ENCODE measurements around the gene CERK.

The CERK gene

DNA sequence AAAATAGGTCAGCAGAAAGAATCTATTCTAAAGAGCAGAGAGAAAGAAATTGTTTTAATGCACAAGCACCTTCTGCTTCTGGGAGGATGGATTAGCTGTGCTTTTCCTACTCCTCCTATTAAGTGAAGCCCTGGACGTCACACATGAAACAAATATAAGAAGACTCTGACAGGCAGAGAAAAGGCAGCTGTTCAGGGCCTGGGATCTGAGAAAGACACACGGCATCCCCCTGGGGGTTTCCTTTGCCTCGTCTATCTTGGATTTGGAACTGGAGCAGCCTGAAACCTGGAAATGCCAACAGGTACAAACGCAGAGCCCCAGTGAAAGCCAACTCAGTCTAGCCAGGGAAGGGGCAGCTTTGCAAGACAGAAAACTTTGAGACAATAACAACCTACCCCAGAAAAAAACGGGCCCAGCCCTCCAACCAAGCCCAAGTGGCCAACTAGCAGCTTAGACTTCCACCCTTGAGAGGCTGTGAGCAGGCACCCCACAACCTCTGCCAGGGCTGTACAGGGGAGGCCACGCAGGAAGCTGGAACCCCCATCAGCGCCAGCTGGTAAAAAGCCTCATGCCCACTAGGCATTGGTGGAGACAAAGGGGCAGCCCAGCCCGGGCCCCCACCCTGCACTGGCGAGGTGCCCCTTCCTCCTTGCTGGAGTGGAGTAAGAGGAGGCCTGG lies 7.3 kb downstream of the CERK start:
- DNase-seq, result no peak

DNA sequence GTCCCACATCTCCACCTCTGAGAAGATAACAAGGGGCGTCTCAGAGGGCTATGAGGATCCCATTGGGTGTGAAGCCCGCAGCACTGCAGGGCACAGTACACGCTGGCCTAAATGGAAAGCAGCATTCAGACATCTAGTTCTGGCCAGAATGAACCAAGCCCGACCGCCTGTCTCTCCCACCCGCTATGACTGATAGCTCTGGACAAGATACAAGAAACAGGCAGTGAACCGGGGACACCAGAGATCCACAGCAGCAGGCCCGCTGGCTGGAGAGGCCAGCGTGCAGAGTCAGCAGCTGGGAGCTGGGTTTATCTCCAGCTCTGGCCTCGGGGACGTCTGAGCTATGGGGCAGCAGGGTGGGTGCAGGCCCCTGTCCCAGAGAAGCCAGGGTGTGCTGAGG lies 9.6 kb downstream of the CERK start:
- no peak for DNase-seq

DNA sequence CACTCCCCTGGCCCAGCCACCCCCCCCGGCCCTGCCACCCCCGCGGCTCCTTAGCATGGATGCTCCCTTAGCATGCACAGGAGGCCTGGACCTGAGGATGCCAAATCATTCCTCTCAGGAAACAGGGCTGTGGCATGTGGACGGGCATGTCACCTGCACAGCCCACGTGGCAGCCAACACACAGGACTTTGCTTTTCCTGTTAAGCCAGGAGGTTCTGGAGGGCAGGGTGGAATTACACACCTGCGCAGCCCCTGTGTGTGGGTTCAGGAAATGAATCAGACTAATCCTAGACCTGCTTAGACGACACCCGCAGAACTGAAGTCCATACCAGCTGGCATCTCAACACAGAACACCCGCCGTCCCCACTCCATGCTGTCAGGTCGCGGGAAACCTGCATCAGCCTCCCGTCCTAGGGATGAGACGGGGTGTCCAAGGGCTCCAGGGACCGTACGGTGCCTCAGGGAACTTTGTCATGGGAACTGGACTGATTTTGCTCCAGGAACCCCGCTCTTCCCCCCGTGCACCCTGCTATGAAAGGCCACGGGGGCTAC lies 10.2 kb downstream of the CERK start:
- no peak for DNase-seq

DNA sequence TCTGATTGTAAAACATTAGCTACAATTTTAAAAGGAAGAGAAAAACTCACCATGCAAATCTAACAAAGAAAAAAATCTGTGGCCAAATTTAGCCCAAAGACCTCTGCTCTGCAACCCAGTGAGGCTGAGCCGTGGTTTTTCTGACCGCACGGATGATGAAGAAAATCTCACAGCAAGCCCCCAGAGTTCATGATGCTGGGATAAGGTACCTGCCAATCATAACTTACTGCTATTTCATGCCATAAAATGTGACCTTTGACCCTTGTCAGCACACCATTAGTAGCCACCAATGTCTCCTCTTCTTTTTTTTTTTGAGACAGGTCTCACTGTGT lies 11.1 kb downstream of the CERK start:
- no peak for DNase-seq

DNA sequence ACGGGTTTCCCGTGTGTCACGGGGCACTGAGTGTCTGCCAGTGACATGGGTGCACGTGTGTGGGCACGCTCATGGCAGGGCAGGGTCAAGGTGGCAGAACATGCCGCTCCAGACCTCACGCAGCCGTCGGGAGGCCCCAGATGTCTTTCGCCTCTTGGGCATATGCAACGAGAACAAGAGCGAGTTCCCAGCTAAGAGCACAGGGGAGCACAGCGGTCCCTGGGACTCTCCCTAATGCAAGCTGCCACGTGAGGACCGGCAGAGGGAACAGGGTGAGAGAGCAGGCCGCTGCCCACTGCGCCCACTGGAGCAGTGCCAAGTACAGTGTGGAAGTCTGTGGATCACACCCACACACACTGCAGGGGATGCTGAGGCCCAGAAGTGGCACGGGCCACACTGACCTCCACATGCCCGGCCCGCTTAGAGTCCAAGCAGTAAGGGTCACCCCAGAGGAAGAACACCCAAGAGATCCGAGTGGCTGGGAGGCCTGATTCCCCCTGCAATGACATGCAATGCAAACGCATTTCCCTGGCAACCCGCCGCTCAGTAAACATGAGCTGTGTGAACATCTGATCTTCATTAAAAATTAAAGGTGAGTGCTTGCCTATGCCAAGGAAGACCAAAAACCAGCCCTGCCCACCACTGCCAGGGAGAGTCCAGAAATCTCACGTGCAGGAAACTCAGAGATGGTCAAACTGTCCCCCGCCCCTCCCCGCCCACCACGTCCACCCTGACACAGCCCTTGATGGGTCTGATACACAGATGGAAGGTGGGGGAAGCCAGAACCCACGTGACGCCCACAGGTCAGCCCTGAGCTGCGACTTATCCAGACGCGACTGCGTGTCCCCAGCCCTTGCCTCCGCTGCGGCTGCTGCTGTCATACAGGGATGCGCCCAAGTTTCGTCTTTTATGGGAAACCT lies 11.7 kb downstream of the CERK start:
- DNase-seq, result no peak

DNA sequence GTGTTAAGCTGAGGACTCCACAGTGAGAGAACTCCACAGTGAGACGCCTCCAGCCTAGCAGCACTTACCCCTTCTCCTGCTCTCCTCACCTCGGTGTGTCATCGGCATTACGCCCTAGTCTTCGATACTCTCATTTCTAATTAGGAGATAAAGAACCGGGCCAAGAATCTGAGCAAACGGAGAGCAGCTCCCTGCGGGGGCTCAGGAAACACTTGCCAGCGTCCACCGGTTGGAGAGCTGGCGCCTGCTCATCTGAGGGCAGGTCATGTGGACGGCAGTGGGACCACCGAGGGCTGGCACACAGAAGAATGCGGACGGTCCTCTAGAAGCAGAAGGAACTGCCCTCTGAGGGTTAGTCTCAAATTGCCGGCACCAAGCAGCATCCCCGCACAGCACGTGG lies 13.0 kb downstream of the CERK start:
- DNase-seq, result no peak

DNA sequence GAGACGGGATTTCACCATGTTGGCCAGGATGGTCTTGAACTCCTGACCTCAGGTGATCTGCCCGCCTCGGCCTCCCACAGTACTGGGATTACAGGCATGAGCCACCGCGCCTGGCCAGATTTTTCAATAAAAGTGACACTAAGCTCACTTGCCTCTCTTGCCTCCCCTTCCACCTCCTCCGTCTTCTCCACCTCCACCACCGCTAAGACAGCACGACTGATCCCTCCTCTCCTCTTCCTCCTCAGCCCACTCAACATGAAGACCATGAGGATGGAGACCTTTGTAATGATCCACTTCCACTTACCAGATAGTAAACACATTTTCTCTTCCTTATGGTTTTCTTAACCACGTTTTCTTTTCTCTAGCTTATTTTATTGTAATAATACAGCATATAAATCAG lies 14.2 kb downstream of the CERK start:
- DNase-seq, result no peak

DNA sequence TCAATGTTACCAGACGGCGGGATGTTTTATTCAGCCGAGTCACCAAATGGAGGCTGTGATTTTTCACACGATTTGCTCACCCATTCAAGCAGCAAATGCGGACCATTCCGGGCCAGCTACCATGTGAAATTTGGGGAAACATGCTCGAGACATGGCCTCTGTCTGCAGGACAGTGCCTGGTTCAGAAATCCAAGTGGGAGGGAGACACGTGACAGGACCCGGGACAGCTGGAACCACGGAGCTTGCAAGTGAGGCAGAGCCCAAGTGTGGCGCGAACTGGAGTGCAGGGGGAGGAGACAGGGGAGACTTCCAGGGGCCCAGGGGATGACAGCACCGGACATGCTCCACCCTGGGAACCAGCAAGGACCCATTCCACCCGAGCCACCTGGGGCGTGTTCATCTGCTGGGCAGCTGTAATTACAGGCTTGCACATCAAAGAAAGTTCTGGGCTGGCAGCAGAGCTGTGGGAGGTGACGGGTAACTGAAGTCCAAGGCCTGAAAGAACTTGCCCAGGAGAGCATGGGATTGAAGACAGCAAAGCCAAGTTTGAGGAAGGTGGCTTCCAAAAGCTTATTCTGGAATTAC lies 16.5 kb downstream of the CERK start:
- no peak for DNase-seq

DNA sequence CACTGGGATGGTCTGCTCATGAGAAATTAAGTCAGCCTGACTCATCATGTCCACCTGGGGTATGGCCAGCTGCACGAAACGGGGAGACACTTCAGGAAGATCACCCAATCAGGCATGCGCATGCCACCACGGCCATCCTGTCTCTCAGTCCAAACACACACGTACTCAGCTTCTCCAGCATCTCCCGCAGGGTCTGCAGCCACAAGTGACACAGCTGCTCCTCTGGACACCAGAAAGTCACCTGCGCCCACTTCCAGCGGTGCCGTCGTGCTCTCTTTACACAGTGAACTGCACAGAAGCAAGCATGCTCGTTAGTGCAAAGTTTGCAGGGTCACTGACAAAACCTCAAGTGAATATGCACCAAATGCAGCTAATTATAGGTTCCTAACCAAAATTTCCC lies 18.1 kb downstream of the CERK start:
- DNase-seq, result no peak

DNA sequence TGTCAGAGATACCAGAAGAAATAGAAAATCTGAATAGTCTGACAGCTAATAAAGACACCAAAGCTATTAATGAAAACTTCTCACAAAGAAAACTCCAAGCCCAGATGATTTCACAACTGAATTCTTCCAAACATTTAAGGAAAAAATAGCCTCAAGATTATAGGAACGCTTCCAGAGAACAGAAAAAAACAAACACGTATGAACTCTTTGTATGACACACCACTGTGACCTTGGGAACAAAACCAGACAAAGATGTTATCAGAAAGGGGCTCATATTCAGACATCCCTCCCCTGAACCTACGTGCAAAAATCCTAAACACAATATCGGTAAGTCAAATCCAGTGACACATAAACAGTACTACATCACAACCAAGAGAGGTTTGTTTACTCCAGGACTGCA lies 23.5 kb downstream of the CERK start:
- no peak for DNase-seq

DNA sequence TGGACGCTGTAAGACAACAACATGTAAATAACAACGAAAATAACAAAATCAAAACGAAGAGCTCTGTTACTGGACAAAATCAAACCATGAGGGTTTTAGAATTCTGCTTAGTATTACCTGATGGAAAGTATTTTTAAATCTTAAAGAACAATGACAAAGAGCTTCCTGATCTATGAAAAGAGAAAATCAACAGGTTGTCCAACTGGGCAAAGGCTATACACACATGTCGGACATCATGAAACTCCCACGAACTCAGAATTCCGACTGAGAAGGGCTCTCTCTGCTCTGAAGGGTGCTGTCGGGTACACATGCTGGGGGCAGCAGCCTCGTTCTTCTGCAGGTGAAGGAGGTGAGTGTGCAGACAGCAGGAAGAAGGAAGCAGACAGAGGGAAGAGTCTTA lies 25.8 kb downstream of the CERK start:
- no peak for DNase-seq

DNA sequence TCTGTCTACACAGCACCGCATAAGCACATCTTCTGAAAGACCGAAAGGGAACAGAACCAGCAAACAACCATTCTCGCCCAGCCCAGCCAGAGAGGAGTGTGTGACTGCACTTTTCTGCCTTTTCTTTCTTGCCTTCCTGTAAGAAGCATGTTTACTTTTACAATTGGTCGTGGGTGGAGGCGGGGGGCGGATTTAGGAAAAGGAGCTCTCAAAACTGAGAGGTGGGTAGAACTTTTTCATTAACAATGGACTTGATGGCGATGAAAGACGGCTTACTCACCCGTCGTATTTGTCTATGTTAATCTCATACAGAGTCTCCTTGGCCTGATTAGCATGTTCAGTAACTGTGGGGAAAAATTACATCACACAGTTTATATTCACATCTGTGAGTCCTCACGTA lies 27.2 kb downstream of the CERK start:
- DNase-seq, result no peak

DNA sequence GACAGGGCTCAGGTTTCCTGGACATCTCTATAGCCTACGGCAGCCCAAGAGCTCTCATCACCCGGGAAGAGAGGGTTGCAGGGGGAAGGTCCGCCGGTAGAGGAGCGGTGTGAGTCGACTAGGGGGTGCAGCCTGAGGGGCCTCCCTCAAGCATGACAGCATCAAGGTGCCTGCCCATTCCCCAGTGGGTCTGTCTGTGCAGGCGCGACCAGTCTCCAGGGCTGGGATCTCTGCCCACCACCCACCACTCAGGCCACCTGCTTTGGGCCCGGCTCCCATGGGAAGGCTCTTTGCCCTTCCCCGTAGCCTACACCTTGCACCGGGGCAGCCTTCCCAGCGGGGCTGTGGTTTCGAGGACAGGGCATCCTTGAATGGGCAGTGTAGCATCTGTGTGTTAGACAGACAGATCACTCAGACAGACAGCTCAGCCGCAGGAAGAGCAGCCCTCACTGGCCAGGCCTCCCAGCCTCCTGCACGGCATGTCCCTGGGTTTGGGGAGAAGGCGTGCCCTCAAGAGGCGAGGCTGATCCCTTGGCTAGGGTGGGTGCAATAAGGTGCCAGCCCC lies 29.2 kb downstream of the CERK start:
- no peak for DNase-seq

DNA sequence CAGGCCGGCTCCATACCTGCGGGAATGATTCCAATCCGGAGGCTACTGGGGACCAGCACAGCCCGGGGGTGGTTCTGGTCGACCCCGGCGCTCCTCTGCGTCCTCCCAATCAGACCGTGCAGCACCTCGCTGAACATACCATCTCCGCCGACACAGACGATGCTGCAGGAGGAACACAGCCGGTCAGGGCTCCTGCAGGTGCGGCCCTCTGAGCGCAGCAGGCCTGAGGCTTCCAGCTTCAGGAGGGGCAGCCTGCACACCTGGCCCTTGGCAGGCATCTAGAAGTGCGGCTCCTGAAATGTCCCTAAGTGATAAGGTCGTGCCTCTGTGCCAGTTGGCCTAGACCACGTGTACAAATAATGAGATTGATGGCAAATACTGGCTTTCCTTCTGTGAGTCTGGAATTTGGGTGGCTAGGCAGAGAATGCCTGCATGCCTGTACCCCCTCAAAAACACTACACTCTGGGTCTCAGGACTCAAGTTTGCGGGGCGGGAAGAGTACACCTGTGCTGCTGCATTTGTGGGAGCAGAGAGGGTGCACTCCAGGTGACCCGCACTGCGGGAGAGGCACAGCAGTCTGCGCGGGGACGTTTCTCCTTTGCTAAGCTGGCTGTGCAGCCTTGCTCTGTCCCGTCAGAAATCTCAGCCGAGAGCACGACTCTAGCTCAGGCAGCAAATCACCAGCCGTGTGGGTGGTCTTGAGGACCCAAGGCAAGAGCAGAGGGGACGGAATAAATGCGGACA lies 30.1 kb downstream of the CERK start:
- DNase-seq, result no peak

DNA sequence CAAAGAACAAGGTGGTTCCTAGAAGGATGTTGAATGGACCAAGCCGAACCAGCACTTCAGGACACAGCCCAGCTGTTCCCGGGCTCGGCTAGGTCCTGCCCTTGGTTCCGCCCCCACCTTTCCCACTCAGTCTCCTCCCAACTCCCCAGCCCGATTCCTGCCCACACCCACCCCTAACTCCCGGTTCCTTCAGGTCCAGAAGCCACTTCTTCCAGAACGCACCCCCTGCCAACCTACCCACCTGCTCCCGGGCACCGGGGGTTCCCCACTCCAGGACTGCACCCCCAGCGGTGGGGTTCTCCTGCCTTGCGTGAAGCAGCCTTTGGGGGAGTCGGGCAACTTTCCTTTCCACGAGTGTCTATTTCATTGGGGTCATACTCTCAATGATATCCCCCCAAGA lies 30.7 kb downstream of the CERK start:
- DNase-seq, result no peak

DNA sequence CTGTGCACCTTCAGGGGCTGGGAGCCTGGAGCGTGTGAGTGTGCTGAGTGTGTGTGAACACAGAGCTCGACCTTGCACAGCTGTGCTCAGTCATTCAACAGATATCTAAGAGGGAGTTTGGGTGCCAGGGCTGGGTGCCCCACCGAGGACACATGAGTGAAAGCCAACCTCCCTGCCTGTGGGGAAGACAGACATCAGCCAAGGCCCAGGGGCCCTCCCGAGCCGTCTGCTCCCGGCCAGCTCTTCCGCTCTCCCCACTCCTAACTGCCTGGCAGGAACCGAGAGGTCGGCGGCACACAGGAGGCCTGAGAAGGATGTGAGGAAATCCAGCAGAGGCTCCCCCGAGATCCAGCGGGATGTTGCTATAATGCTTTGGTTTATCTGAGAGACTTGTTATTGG lies 32.0 kb downstream of the CERK start:
- no peak for DNase-seq

DNA sequence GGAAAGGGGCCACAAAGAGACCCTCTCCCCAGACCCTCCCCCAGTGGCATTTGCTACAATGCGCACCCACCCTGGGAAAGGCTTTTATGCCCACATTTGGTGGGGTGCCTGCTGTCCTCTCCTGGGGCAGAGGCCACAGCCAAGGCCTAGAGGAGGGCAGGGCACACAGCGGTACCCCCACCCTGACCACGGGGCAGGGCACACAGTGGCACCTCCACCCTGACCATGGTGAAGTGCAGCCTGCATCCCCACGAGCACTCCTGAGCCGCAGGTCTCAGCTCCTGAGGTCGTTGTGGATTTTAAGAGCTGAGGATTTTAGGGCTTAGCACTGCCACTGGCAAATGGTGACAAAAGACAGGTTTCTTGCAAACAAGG lies 34.1 kb downstream of the CERK start:
- no peak for DNase-seq

DNA sequence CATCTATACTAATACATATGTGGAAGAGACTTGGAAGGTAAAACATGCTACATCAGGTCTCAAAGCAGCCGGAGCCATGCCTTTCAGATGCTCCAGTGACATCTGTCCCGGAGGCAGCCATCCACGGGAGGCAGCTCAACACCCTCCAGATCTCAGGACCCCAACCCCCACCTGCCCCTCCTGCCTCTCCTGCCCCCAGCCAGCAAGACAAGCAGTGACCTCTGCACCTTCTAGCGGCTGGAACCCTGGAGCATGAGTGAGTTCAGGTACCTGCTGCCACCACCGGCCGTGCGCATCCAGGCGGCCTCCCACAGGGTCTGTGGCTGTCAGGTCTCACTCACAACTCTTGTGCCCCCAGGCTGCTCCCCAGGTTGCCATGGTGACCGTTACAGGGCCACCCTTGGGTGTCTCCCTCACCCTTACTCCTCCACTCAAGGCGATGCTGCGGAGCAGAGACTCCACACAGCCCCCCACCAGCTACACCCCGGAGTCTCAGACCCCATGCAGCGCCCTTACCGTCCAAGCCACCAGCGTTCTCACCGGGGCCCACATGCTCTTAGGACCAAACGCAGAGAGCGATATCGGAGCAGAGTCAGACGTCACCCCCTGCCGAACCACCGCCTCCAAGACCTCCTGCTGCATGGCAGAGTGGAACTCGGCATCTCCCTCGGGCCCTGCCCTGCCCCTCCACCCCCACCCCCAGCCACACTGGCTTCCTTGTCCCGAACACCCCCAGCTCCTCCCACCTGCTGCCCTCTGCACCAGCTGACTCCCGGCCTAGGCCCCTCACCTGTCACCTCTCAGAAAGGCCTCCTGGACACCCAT lies 34.7 kb downstream of the CERK start:
- DNase-seq, result no peak

DNA sequence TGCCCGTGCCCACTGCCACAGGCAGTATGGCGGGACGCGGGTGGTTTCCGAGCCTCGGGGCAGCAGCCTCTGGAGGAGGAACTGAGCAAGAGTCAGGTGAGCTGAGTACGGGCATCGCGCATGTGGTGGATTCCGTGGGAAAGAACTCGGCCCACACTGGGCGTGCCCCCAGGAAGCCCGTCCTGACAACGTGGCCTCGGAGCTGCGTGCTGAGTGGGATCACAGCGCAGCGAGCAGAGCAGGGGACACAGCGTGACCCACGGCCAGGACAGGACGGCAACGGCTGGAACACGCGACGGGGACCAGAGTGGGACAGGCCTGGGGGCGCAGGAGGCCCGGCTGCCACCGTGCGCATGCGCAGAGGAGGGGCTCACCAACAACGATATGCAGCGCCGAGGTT lies 36.8 kb downstream of the CERK start:
- DNase-seq, result no peak

DNA sequence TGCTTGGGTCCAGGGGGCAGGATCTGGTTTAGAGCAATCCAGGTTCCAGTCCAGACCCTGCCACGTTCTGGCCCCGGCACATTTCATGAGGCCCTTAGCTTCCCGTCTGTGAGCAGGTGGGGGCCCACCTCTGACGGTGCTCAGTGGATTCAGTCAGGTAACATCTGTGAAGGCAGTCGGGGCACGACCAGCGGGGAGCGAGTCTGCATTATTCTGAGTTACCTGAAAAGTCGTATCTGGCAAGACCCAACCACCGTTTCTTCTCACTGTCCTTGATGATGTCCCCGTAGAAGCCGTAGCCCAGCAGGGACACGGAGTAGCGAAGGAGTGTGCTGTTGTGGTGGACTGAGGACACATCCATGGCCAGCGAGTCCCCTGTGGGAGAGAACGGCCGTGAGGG lies 39.0 kb downstream of the CERK start:
- no peak for DNase-seq

DNA sequence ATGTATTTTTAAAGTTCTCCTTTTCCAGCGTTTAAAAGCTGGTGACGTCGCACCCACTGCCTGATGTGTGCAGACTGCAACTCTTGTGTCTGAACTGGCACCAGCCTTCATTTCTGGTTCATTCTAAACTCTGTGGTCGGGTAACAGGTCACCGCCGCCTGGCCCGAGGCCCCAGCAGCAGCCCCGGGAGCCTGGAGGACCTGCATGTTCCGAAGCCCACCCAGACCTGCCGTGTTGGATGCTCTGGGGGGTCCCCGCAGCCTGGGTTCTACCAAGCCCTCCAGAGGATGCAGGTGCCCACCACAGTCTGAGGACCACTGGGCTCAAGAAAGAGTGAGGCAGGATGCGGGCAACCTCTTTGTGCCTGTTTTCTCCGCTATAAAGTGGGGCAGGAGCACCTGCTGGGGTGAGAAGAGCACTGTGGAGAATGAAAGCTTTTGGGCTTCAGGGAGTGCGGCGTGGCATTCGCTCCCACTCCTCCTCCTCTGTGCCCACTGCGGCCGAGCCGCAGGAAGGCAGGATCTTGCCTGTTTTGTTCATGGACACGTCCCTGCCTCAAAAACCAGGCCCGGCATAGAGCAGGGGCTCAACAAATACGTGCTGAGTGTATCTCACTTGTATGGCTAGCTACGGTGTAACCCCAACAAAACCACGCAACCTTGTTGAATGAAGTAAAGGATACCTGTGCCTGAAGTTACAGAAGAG lies 40.1 kb downstream of the CERK start:
- DNase-seq, result no peak
